GM23338 (cell line): ENCODE measurements around the gene ARRDC1. TPM values are rescaled to one million over a fixed set of nuclear protein-coding genes. Genes with fewer than 3 reads are reported as not detected.

Experiments
- ATAC-seq: fragments of 200-7000 bp; cut with Tn5 transposase; 3 replicates; pipeline ENCODE4 v1.9.1; 2020
- DNase-seq: peaks from one replicate; pipeline ENCODE4 v3.0.0-alpha.2; 2015; ENCODE audit warnings: low spot score
- H2AFZ ChIP-seq: fragments of 200-600 bp; sonication (generic); 2 replicates; pipeline ENCODE4 v1.8.0; 2016; ENCODE audit warnings: antibody characterized with exemption, mild to moderate bottlenecking, moderate library complexity
- H3F3A ChIP-seq: fragments of 200-600 bp; sonication (generic); replicated peaks from 2 replicates; pipeline ENCODE4 v1.8.0; 2017; ENCODE audit warnings: antibody characterized with exemption, mixed run types, low read depth
- H3K27ac ChIP-seq: fragments of 200-600 bp; sonication (generic); 2 replicates; pipeline ENCODE4 v1.6.1; 2016; ENCODE audit warnings: low read depth
- H3K27me3 ChIP-seq: fragments of 200-600 bp; sonication (generic); 2 replicates; pipeline ENCODE4 v1.8.0; 2016; ENCODE audit warnings: mild to moderate bottlenecking, mixed run types, moderate library complexity; ENCODE audit not compliant: insufficient read depth
- H3K36me3 ChIP-seq: fragments of 200-600 bp; sonication (generic); 2 replicates; pipeline ENCODE4 v1.8.0; 2016; ENCODE audit warnings: mild to moderate bottlenecking; ENCODE audit not compliant: insufficient read depth
- H3K4me1 ChIP-seq: fragments of 200-600 bp; sonication (generic); 2 replicates; pipeline ENCODE4 v1.8.0; 2016; ENCODE audit warnings: mild to moderate bottlenecking, moderate library complexity; ENCODE audit not compliant: insufficient read depth
- H3K4me2 ChIP-seq: fragments of 200-600 bp; sonication (generic); 2 replicates; pipeline ENCODE4 v1.7.1; 2017; ENCODE audit warnings: mixed run types
- H3K4me3 ChIP-seq: fragments of 200-600 bp; sonication (generic); 2 replicates; pipeline ENCODE4 v1.6.1; 2016; ENCODE audit warnings: mixed run types
- H3K79me2 ChIP-seq: fragments of 200-600 bp; sonication (generic); replicated peaks from 2 replicates; pipeline ENCODE4 v1.8.0; 2017; ENCODE audit warnings: mild to moderate bottlenecking; ENCODE audit not compliant: insufficient read depth
- H3K9me2 ChIP-seq: fragments of 200-600 bp; sonication (generic); 2 replicates; pipeline ENCODE4 v1.8.0; 2017; ENCODE audit not compliant: insufficient read depth
- H4K20me1 ChIP-seq: fragments of 200-600 bp; sonication (generic); replicated peaks from 2 replicates; pipeline ENCODE4 v1.8.0; 2017; ENCODE audit warnings: mild to moderate bottlenecking; ENCODE audit not compliant: insufficient read depth
- H3K27ac Mint-ChIP-seq: 2 replicates; pipeline ENCODE4 v1.8.0; 2020; ENCODE audit warnings: inconsistent platforms, mild to moderate bottlenecking, moderate library complexity, mixed read lengths
- H3K27me3 Mint-ChIP-seq: 3 replicates; pipeline ENCODE4 v1.8.0; 2022; ENCODE audit warnings: low read depth, mild to moderate bottlenecking, moderate library complexity, mixed read lengths, inconsistent platforms; ENCODE audit not compliant: insufficient read depth, poor library complexity
- H3K36me3 Mint-ChIP-seq: 3 replicates; pipeline ENCODE4 v1.8.0; 2021; ENCODE audit warnings: low read depth, mild to moderate bottlenecking, inconsistent platforms, moderate library complexity, mixed read lengths
- H3K4me1 Mint-ChIP-seq: 3 replicates; pipeline ENCODE4 v1.8.0; 2020; ENCODE audit warnings: mild to moderate bottlenecking, inconsistent platforms, mixed read lengths
- H3K4me3 Mint-ChIP-seq: 3 replicates; pipeline ENCODE4 v1.8.0; 2021; ENCODE audit warnings: moderate library complexity, mild to moderate bottlenecking, inconsistent platforms, mixed read lengths
- H3K9me3 Mint-ChIP-seq: 3 replicates; pipeline ENCODE4 v1.8.0; 2020; ENCODE audit warnings: moderate library complexity, mild to moderate bottlenecking, inconsistent platforms, mixed read lengths
- CREB1 ChIP-seq: fragments of 250-450 bp; sonication (Bioruptor Pico); IDR thresholded peaks from 2 replicates; pipeline ENCODE4 v1.5.0; 2020; ENCODE audit warnings: low read depth, mild to moderate bottlenecking, moderate library complexity
- CTCF ChIP-seq, 2 experiments: fragments of 200-600 bp in 1 of 2; sonication (generic) in 1 of 2; conservative IDR thresholded peaks; 2 replicates each; pipeline versions ENCODE4 v1.5.1 to v1.6.1; 2016 to 2017; ENCODE audit warnings: antibody characterized with exemption in 2 of 2, low read depth in 2 of 2, mild to moderate bottlenecking in 2 of 2, moderate library complexity in 1 of 2
- ETS1 ChIP-seq: IDR thresholded peaks from 2 replicates; pipeline ENCODE4 v1.6.1; 2016; ENCODE audit warnings: antibody characterized with exemption
- EZH2 ChIP-seq: fragments of 200-600 bp; sonication (generic); IDR thresholded peaks from one replicate; pipeline ENCODE4 v1.8.0; 2017; ENCODE audit warnings: antibody characterized with exemption, mild to moderate bottlenecking, low read depth; ENCODE audit not compliant: unreplicated experiment
- EZH2phosphoT487 ChIP-seq: fragments of 200-600 bp; sonication (generic); IDR thresholded peaks from one replicate; pipeline ENCODE4 v1.8.1; 2018; ENCODE audit warnings: antibody characterized with exemption; ENCODE audit not compliant: unreplicated experiment
- JUNB ChIP-seq: IDR thresholded peaks from one replicate; pipeline ENCODE4 v1.6.1; 2016; ENCODE audit warnings: antibody characterized with exemption; ENCODE audit not compliant: unreplicated experiment
- NANOG ChIP-seq: IDR thresholded peaks from 2 replicates; pipeline ENCODE4 v1.6.1; 2016; ENCODE audit warnings: antibody characterized with exemption, borderline replicate concordance
- POLR2AphosphoS5 ChIP-seq: IDR thresholded peaks from 2 replicates; pipeline ENCODE4 v1.6.1; 2016; ENCODE audit warnings: antibody characterized with exemption, low read depth
- STAT1 ChIP-seq: IDR thresholded peaks from one replicate; pipeline ENCODE4 v1.6.1; 2016; ENCODE audit warnings: antibody characterized with exemption; ENCODE audit not compliant: unreplicated experiment
- ZNF114 ChIP-seq: fragments of 250-450 bp; sonication (Bioruptor Pico); IDR thresholded peaks from 2 replicates; pipeline ENCODE4 v1.5.0; 2020; ENCODE audit warnings: mild to moderate bottlenecking, moderate library complexity
- ZNF331 ChIP-seq: fragments of 250-450 bp; sonication (Bioruptor Pico); IDR thresholded peaks from 2 replicates; pipeline ENCODE4 v1.5.0; 2020; ENCODE audit warnings: low read depth, mild to moderate bottlenecking, moderate library complexity
- ZNF462 ChIP-seq: fragments of 250-450 bp; sonication (Bioruptor Pico); IDR thresholded peaks from 2 replicates; pipeline ENCODE4 v1.5.0; 2020; ENCODE audit warnings: mild to moderate bottlenecking, moderate library complexity
- polyA plus RNA-seq: library from polyadenylated mRNA; unstranded; fragments of >200 nt; fragmentation: Nextera tagmentation; extraction: Ambion mirVana; gene quantifications from 2 replicates; pipeline ENCODE4 v1.2.1, GENCODE V29; 2016
- total RNA-seq: library from RNA; depleted of rRNA; stranded (reverse); fragments of >200 nt; shearing (Covaris generic); gene quantifications from 2 replicates; pipeline ENCODE4 v1.2.3, GENCODE V29; 2014
- TF ChIP-seq, protein P1 (sequence below): IDR thresholded peaks from one replicate; pipeline ENCODE4 v1.6.1; 2018; ENCODE audit warnings: antibody characterized with exemption; ENCODE audit not compliant: unreplicated experiment

Gene ARRDC1
- total and polyA plus RNA-seq, 2 experiments from 2014 or later = 36.6 to 63.8 TPM

GRCh38 chr9:137639303-137640051, 34.0 kb downstream of the ARRDC1 start:
- Histone ChIP-seq H3K27ac (peak overlapping the region; percentile 17; the same call in 1 of the 2 replicates), H3K27me3 (no peaks in the 10 kb centered on the region), H3F3A (no peaks in the 10 kb centered on the region; the same call in 1 of the 2 replicates), H2AFZ (no peak overlapping the region), H4K20me1 (peaks cover 77% of the 10 kb centered on the region), H3K36me3 (no peaks in the 10 kb centered on the region), H3K4me1 (no peaks in the 10 kb centered on the region; the same call in 1 of the 2 replicates), H3K79me2 (peaks cover 100% of the 10 kb centered on the region), H3K4me3 (no peak overlapping the region), H3K9me2 (no peaks in the 10 kb centered on the region), H3K4me2 (no peak overlapping the region)
- DNase-seq (no peak), ATAC-seq (no peak)
- Mint-ChIP-seq H3K27me3 (peaks cover 3% of the 10 kb centered on the region), H3K4me3 (no peak overlapping the region), H3K27ac (no peak overlapping the region), H3K36me3 (peaks cover 10% of the 10 kb centered on the region), H3K4me1 (peaks cover 7% of the 10 kb centered on the region; the same call in 2 of the 3 replicates), H3K9me3 (no peaks in the 10 kb centered on the region)
- TF ChIP-seq CREB1 (CRISPR knock-in tag) (no peak), EZH2 (no peak), CTCF (conservative IDR thresholded peaks at IDR 0.05; ENCODE audit: low read depth in 2 of 2) (no peak), ZNF462 (CRISPR knock-in tag) (no peak), ZNF331 (no peak), ZNF114 (CRISPR knock-in tag) (no peak), STAT1 (no peak), JUNB (no peak), ETS1 (no peak), NANOG (no peak), EZH2phosphoT487 (no peak), POLR2AphosphoS5 (no peak)
- TF ChIP-seq, protein P1, sequence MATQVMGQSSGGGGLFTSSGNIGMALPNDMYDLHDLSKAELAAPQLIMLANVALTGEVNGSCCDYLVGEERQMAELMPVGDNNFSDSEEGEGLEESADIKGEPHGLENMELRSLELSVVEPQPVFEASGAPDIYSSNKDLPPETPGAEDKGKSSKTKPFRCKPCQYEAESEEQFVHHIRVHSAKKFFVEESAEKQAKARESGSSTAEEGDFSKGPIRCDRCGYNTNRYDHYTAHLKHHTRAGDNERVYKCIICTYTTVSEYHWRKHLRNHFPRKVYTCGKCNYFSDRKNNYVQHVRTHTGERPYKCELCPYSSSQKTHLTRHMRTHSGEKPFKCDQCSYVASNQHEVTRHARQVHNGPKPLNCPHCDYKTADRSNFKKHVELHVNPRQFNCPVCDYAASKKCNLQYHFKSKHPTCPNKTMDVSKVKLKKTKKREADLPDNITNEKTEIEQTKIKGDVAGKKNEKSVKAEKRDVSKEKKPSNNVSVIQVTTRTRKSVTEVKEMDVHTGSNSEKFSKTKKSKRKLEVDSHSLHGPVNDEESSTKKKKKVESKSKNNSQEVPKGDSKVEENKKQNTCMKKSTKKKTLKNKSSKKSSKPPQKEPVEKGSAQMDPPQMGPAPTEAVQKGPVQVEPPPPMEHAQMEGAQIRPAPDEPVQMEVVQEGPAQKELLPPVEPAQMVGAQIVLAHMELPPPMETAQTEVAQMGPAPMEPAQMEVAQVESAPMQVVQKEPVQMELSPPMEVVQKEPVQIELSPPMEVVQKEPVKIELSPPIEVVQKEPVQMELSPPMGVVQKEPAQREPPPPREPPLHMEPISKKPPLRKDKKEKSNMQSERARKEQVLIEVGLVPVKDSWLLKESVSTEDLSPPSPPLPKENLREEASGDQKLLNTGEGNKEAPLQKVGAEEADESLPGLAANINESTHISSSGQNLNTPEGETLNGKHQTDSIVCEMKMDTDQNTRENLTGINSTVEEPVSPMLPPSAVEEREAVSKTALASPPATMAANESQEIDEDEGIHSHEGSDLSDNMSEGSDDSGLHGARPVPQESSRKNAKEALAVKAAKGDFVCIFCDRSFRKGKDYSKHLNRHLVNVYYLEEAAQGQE = no peak
